SJSA1 (cell line): ENCODE measurements around the gene DNM3. TPM values are rescaled to one million over a fixed set of nuclear protein-coding genes. Genes with fewer than 3 reads are reported as not detected.

ENCODE experiments used
- DNase-seq, 2 experiments: peaks; one replicate each; pipeline ENCODE4 v3.0.0-alpha.2; 2015 to 2020; ENCODE audit warnings: low spot score in 2 of 2, low read depth in 1 of 2
- H3K27ac ChIP-seq: fragments of 250-450 bp; sonication (Bioruptor Pico); 2 replicates; pipeline ENCODE4 v1.5.1; 2020; ENCODE audit warnings: mild to moderate bottlenecking, moderate library complexity
- H3K27me3 ChIP-seq: fragments of 250-450 bp; sonication (Bioruptor Pico); replicated peaks from 2 replicates; pipeline ENCODE4 v1.5.1; 2020; ENCODE audit warnings: mild to moderate bottlenecking, moderate library complexity
- H3K36me3 ChIP-seq: fragments of 250-450 bp; sonication (Bioruptor Pico); 2 replicates; pipeline ENCODE4 v1.5.1; 2020; ENCODE audit warnings: mild to moderate bottlenecking
- H3K4me1 ChIP-seq: fragments of 250-450 bp; sonication (Bioruptor Pico); replicated peaks from 2 replicates; pipeline ENCODE4 v1.6.1; 2021; ENCODE audit warnings: mild to moderate bottlenecking
- H3K4me3 ChIP-seq: fragments of 250-450 bp; sonication (Bioruptor Pico); 2 replicates; pipeline ENCODE4 v1.5.1; 2020; ENCODE audit warnings: mild to moderate bottlenecking
- H3K9me3 ChIP-seq: fragments of 250-450 bp; sonication (Bioruptor Pico); replicated peaks from 2 replicates; pipeline ENCODE4 v1.5.1; 2020; ENCODE audit warnings: mild to moderate bottlenecking
- total RNA-seq: library from RNA; depleted of rRNA; stranded (reverse); fragments of >200 nt; shearing (Covaris generic); gene quantifications from 2 replicates; pipeline ENCODE4 v1.2.3, GENCODE V29; 2014

Gene DNM3
- total RNA-seq, 1 experiment from 2014 or later: 1.7 TPM

- no peaks in the 10 kb centered on the region for H3K9me3 ChIP-seq
- no peak overlapping the region for H3K27ac ChIP-seq
These were observed 498.5 kb downstream of the DNM3 start for GRCh38 chr1:172339842-172340241.

GRCh38 chr1:172340520-172340919 is 499.2 kb downstream of the DNM3 start:
- H3K27ac ChIP-seq: no peak overlapping the region
- H3K36me3 ChIP-seq: no peaks in the 10 kb centered on the region
- peaks cover 27% of the 10 kb centered on the region for H3K4me1 ChIP-seq

More at GRCh38 chr1:172339842-172340241, 498.5 kb downstream of the DNM3 start:
- Histone ChIP-seq H3K4me3 (no peak overlapping the region), H3K36me3 (no peaks in the 10 kb centered on the region), H3K27me3 (no peaks in the 10 kb centered on the region), H3K4me1 (peaks cover 27% of the 10 kb centered on the region)
- no peak for DNase-seq

GRCh38 chr1:172341697-172342096 is 500.4 kb downstream of the DNM3 start:
- Histone ChIP-seq H3K27ac (no peak overlapping the region), H3K36me3 (no peaks in the 10 kb centered on the region), H3K27me3 (no peaks in the 10 kb centered on the region), H3K4me3 (no peak overlapping the region), H3K9me3 (no peaks in the 10 kb centered on the region), H3K4me1 (peaks cover 27% of the 10 kb centered on the region)
- DNase-seq: no peak

More at GRCh38 chr1:172340520-172340919, 499.2 kb downstream of the DNM3 start:
- no peak for DNase-seq
- H3K9me3 ChIP-seq: no peaks in the 10 kb centered on the region
- H3K4me3 ChIP-seq: no peak overlapping the region
- no peaks in the 10 kb centered on the region for H3K27me3 ChIP-seq

GRCh38 chr1:172342584-172343239 is 501.4 kb downstream of the DNM3 start:
- DNase-seq: peak in 1 of 2 experiments; percentile 59
- Histone ChIP-seq H3K4me1 (peaks cover 27% of the 10 kb centered on the region), H3K27me3 (no peaks in the 10 kb centered on the region), H3K36me3 (no peaks in the 10 kb centered on the region), H3K9me3 (no peaks in the 10 kb centered on the region), H3K27ac (peak overlapping the region; percentile 95), H3K4me3 (no peak overlapping the region)

GRCh38 chr1:172343240-172344160 is 502.2 kb downstream of the DNM3 start:
- Histone ChIP-seq H3K4me1 (peaks cover 27% of the 10 kb centered on the region), H3K36me3 (no peaks in the 10 kb centered on the region), H3K9me3 (no peaks in the 10 kb centered on the region), H3K27ac (peak overlapping the region; percentile 95), H3K27me3 (no peaks in the 10 kb centered on the region), H3K4me3 (peak overlapping the region; percentile 11)
- peak; percentile 46 to 94 for DNase-seq

- peak overlapping the region; percentile 95 for H3K27ac ChIP-seq
- no peaks in the 10 kb centered on the region for H3K9me3 ChIP-seq
- no peaks in the 10 kb centered on the region for H3K36me3 ChIP-seq
- H3K4me1 ChIP-seq: peaks cover 27% of the 10 kb centered on the region
- H3K27me3 ChIP-seq: no peaks in the 10 kb centered on the region
- H3K4me3 ChIP-seq: no peak overlapping the region
- DNase-seq: no peak
These were observed 503.1 kb downstream of the DNM3 start for GRCh38 chr1:172344444-172344843.

- no peak overlapping the region for H3K4me3 ChIP-seq
- no peak for DNase-seq
- no peaks in the 10 kb centered on the region for H3K36me3 ChIP-seq
- H3K4me1 ChIP-seq: peaks cover 27% of the 10 kb centered on the region
- H3K27ac ChIP-seq: no peak overlapping the region
- H3K27me3 ChIP-seq: no peaks in the 10 kb centered on the region
- H3K9me3 ChIP-seq: no peaks in the 10 kb centered on the region
These were observed 503.8 kb downstream of the DNM3 start for GRCh38 chr1:172345077-172345476.

GRCh38 chr1:172347416-172347815 is 506.1 kb downstream of the DNM3 start:
- Histone ChIP-seq H3K4me3 (no peak overlapping the region), H3K4me1 (peaks cover 40% of the 10 kb centered on the region), H3K27ac (no peak overlapping the region), H3K27me3 (no peaks in the 10 kb centered on the region), H3K36me3 (no peaks in the 10 kb centered on the region), H3K9me3 (no peaks in the 10 kb centered on the region)
- DNase-seq: no peak

GRCh38 chr1:172350856-172351255 is 509.6 kb downstream of the DNM3 start:
- DNase-seq: no peak
- H3K27me3 ChIP-seq: no peaks in the 10 kb centered on the region
- H3K36me3 ChIP-seq: no peaks in the 10 kb centered on the region
- peaks cover 26% of the 10 kb centered on the region for H3K4me1 ChIP-seq
- H3K27ac ChIP-seq: no peak overlapping the region
- no peak overlapping the region for H3K4me3 ChIP-seq
- H3K9me3 ChIP-seq: no peaks in the 10 kb centered on the region

- Histone ChIP-seq H3K4me3 (no peak overlapping the region), H3K27ac (0 out of 2 replicates have a peak overlapping the region, but pooled peaks have one; percentile 2), H3K4me1 (peaks cover 31% of the 10 kb centered on the region), H3K27me3 (no peaks in the 10 kb centered on the region), H3K36me3 (no peaks in the 10 kb centered on the region), H3K9me3 (no peaks in the 10 kb centered on the region)
- DNase-seq: no peak
These were observed 510.0 kb downstream of the DNM3 start for GRCh38 chr1:172351346-172351745.

- Histone ChIP-seq H3K36me3 (no peaks in the 10 kb centered on the region), H3K9me3 (no peaks in the 10 kb centered on the region), H3K27me3 (no peaks in the 10 kb centered on the region), H3K4me3 (no peak overlapping the region), H3K27ac (0 out of 2 replicates have a peak overlapping the region, but pooled peaks have one; percentile 2), H3K4me1 (peaks cover 35% of the 10 kb centered on the region)
- DNase-seq: peak in 1 of 2 experiments; percentile 23
These were observed 510.5 kb downstream of the DNM3 start for GRCh38 chr1:172351754-172352161.

- H3K36me3 ChIP-seq: no peaks in the 10 kb centered on the region
- no peaks in the 10 kb centered on the region for H3K27me3 ChIP-seq
- peaks cover 41% of the 10 kb centered on the region for H3K4me1 ChIP-seq
- 0 out of 2 replicates have a peak overlapping the region, but pooled peaks have one; percentile 2 for H3K27ac ChIP-seq
- no peaks in the 10 kb centered on the region for H3K9me3 ChIP-seq
- H3K4me3 ChIP-seq: no peak overlapping the region
- peak in 1 of 2 experiments; percentile 30 for DNase-seq
These were observed 511.1 kb downstream of the DNM3 start for GRCh38 chr1:172352435-172352834.

GRCh38 chr1:172354291-172355274 is 513.3 kb downstream of the DNM3 start:
- Histone ChIP-seq H3K27ac (no peak overlapping the region), H3K9me3 (no peaks in the 10 kb centered on the region), H3K27me3 (no peaks in the 10 kb centered on the region), H3K36me3 (no peaks in the 10 kb centered on the region), H3K4me3 (no peak overlapping the region), H3K4me1 (peaks cover 63% of the 10 kb centered on the region)
- DNase-seq: no peak
